Measurements from ENCODE around the gene PPP2R3B.
"Not testable (repeated sequence)": the region's sequence is repeated elsewhere in the genome, so short reads cannot be mapped to it uniquely, and the experiment has no call there.

The PPP2R3B gene

DNA sequence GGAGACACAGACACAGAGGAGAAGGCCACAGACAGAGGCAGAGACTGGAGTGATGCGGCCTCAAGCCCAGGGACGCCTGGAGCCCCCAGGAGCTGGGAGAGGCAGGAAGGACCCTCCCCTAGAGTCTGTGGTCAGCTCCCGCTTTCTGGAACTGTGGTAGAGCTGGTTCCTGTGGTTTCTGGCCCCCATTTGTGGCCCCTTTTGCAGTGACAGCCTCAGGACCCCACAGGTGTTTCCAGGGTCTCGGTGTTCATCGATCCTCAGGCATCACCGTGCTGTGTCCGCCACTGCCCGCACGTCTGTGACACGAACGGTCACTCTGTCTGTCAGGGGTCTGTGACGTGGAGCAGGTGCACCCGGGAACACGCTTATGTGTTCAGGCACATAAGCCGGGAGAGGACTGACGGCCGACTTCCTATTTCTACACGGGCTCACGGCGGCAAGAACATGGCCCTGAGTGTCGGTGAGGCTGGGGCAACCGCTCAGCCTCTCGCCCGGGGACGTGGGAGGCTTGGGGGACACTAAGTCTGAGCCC is 76.0 kb downstream of the PPP2R3B start:
- Histone ChIP-seq H3K27me3 (replicated peaks in 2 of 5; ENCODE audit: control insufficient read depth in 4 of 5, insufficient read depth in 5 of 5, low read length in 4 of 5) (no peaks in the 10 kb centered on the region), H3K4me1 (ENCODE audit: control extremely low read depth in 1 of 4, control insufficient read depth in 4 of 4, insufficient read depth in 4 of 4, low read length in 3 of 4) (no peaks in the 10 kb centered on the region), H3K36me3 (ENCODE audit: control insufficient read depth in 4 of 4, insufficient read depth in 4 of 4, low read length in 3 of 4) (peaks cover 12 to 84% (median 62%) of the 10 kb centered on the region in 4 experiments), H3K27ac (ENCODE audit: insufficient read depth in 1 of 2, low read depth in 1 of 2, low read length in 2 of 2, poor library complexity in 1 of 2, severe bottlenecking in 2 of 2) (no peak overlapping the region), H3K9me3 (ENCODE audit: control extremely low read depth in 1 of 5, control insufficient read depth in 4 of 5, insufficient read depth in 2 of 5, low read depth in 1 of 5, low read length in 4 of 5) (no peaks in the 10 kb centered on the region), H3K4me3 (ENCODE audit: control insufficient read depth in 1 of 7, extremely low read depth in 1 of 7, insufficient read depth in 4 of 7, low read depth in 2 of 7, low read length in 6 of 7) (no peak overlapping the region)
- POLR2A ChIA-PET = no interaction called here
- DNase-seq = no peak
- 91% methylated on average over 20 of the region's 25 CpGs for WGBS (ENCODE audit: insufficient coverage)
- CTCF ChIA-PET = no interaction called here

- ChIA-PET CTCF (no interaction called here), POLR2A (no interaction called here)
These were observed 77.7 kb downstream of the PPP2R3B start for GRCh38 chrX:308821-309520.

GRCh38 chrX:307261-308111 is 79.2 kb downstream of the PPP2R3B start:
- 97% methylated on average over 58 of the region's 58 CpGs for WGBS (ENCODE audit: insufficient coverage)
- no peak overlapping the region for H3K4me3 ChIP-seq (ENCODE audit: control insufficient read depth in 1 of 7, extremely low read depth in 1 of 7, insufficient read depth in 4 of 7, low read depth in 2 of 7, low read length in 6 of 7)
- POLR2A ChIA-PET = no interaction called here
- H3K9me3 ChIP-seq (ENCODE audit: control extremely low read depth in 1 of 5, control insufficient read depth in 4 of 5, insufficient read depth in 2 of 5, low read depth in 1 of 5, low read length in 4 of 5) = peaks cover 0 to 10% (median 0%) of the 10 kb centered on the region in 5 experiments
- CTCF ChIA-PET = no interaction called here
- H3K27me3 ChIP-seq (replicated peaks in 2 of 5; ENCODE audit: control insufficient read depth in 4 of 5, insufficient read depth in 5 of 5, low read length in 4 of 5) = no peaks in the 10 kb centered on the region
- DNase-seq = no peak
- H3K4me1 ChIP-seq (ENCODE audit: control extremely low read depth in 1 of 4, control insufficient read depth in 4 of 4, insufficient read depth in 4 of 4, low read length in 3 of 4) = no peaks in the 10 kb centered on the region
- no peak overlapping the region for H3K27ac ChIP-seq (ENCODE audit: insufficient read depth in 1 of 2, low read depth in 1 of 2, low read length in 2 of 2, poor library complexity in 1 of 2, severe bottlenecking in 2 of 2)
- peaks cover 7 to 76% (median 58%) of the 10 kb centered on the region in 4 experiments for H3K36me3 ChIP-seq (ENCODE audit: control insufficient read depth in 4 of 4, insufficient read depth in 4 of 4, low read length in 3 of 4)

More at GRCh38 chrX:308821-309520, 77.7 kb downstream of the PPP2R3B start:
- peaks cover 9 to 81% (median 61%) of the 10 kb centered on the region in 4 experiments for H3K36me3 ChIP-seq (ENCODE audit: control insufficient read depth in 4 of 4, insufficient read depth in 4 of 4, low read length in 3 of 4)
- no peak for DNase-seq
- peaks cover 0 to 10% (median 0%) of the 10 kb centered on the region in 5 experiments for H3K9me3 ChIP-seq (ENCODE audit: control extremely low read depth in 1 of 5, control insufficient read depth in 4 of 5, insufficient read depth in 2 of 5, low read depth in 1 of 5, low read length in 4 of 5)
- no peak overlapping the region for H3K27ac ChIP-seq (ENCODE audit: insufficient read depth in 1 of 2, low read depth in 1 of 2, low read length in 2 of 2, poor library complexity in 1 of 2, severe bottlenecking in 2 of 2)
- no peak overlapping the region for H3K4me3 ChIP-seq (ENCODE audit: control insufficient read depth in 1 of 7, extremely low read depth in 1 of 7, insufficient read depth in 4 of 7, low read depth in 2 of 7, low read length in 6 of 7)
- H3K27me3 ChIP-seq (replicated peaks in 2 of 5; ENCODE audit: control insufficient read depth in 4 of 5, insufficient read depth in 5 of 5, low read length in 4 of 5) = no peaks in the 10 kb centered on the region
- WGBS (ENCODE audit: insufficient coverage) = 95% methylated on average over 23 of the region's 30 CpGs
- no peaks in the 10 kb centered on the region for H3K4me1 ChIP-seq (ENCODE audit: control extremely low read depth in 1 of 4, control insufficient read depth in 4 of 4, insufficient read depth in 4 of 4, low read length in 3 of 4)

- CTCF ChIA-PET; H3K9me3 ChIP-seq (ENCODE audit: control extremely low read depth in 1 of 5, control insufficient read depth in 4 of 5, insufficient read depth in 2 of 5, low read depth in 1 of 5, low read length in 4 of 5); H3K4me3 ChIP-seq (ENCODE audit: control insufficient read depth in 1 of 7, extremely low read depth in 1 of 7, insufficient read depth in 4 of 7, low read depth in 2 of 7, low read length in 6 of 7); H3K27me3 ChIP-seq (replicated peaks in 2 of 5; ENCODE audit: control insufficient read depth in 4 of 5, insufficient read depth in 5 of 5, low read length in 4 of 5); POLR2A ChIA-PET; H3K27ac ChIP-seq (ENCODE audit: insufficient read depth in 1 of 2, low read depth in 1 of 2, low read length in 2 of 2, poor library complexity in 1 of 2, severe bottlenecking in 2 of 2); H3K4me1 ChIP-seq (ENCODE audit: control extremely low read depth in 1 of 4, control insufficient read depth in 4 of 4, insufficient read depth in 4 of 4, low read length in 3 of 4): not testable (repeated sequence)
- H3K36me3 ChIP-seq (ENCODE audit: control insufficient read depth in 4 of 4, insufficient read depth in 4 of 4, low read length in 3 of 4) = peaks cover 5 to 76% (median 56%) of the 10 kb centered on the region in 4 experiments
- WGBS (ENCODE audit: insufficient coverage) = 100% methylated on average over 3 of the region's 3 CpGs
- DNase-seq = peak in 1 of 3 donors; percentile 56
These were observed 80.0 kb downstream of the PPP2R3B start for GRCh38 chrX:306614-307251.

GRCh38 chrX:305781-306613 is 80.7 kb downstream of the PPP2R3B start:
- H3K4me3 ChIP-seq (ENCODE audit: control insufficient read depth in 1 of 7, extremely low read depth in 1 of 7, insufficient read depth in 4 of 7, low read depth in 2 of 7, low read length in 6 of 7); H3K9me3 ChIP-seq (ENCODE audit: control extremely low read depth in 1 of 5, control insufficient read depth in 4 of 5, insufficient read depth in 2 of 5, low read depth in 1 of 5, low read length in 4 of 5); H3K27me3 ChIP-seq (replicated peaks in 2 of 5; ENCODE audit: control insufficient read depth in 4 of 5, insufficient read depth in 5 of 5, low read length in 4 of 5); POLR2A ChIA-PET; H3K4me1 ChIP-seq (ENCODE audit: control extremely low read depth in 1 of 4, control insufficient read depth in 4 of 4, insufficient read depth in 4 of 4, low read length in 3 of 4); H3K27ac ChIP-seq (ENCODE audit: insufficient read depth in 1 of 2, low read depth in 1 of 2, low read length in 2 of 2, poor library complexity in 1 of 2, severe bottlenecking in 2 of 2); CTCF ChIA-PET: not testable (repeated sequence)
- H3K36me3 ChIP-seq (ENCODE audit: control insufficient read depth in 4 of 4, insufficient read depth in 4 of 4, low read length in 3 of 4) = peaks cover 6 to 75% (median 55%) of the 10 kb centered on the region in 4 experiments
- 97% methylated on average over 10 of the region's 12 CpGs for WGBS (ENCODE audit: insufficient coverage)
- peak in 2 of 3 donors; percentile 39 to 50 for DNase-seq

GRCh38 chrX:302975-303374 is 83.7 kb downstream of the PPP2R3B start:
- Histone ChIP-seq H3K36me3 (ENCODE audit: control insufficient read depth in 4 of 4, insufficient read depth in 4 of 4, low read length in 3 of 4) (peaks cover 7 to 79% (median 52%) of the 10 kb centered on the region in 4 experiments), H3K9me3 (ENCODE audit: control extremely low read depth in 1 of 5, control insufficient read depth in 4 of 5, insufficient read depth in 2 of 5, low read depth in 1 of 5, low read length in 4 of 5) (peaks cover 0 to 10% (median 0%) of the 10 kb centered on the region in 5 experiments), H3K4me3 (ENCODE audit: control insufficient read depth in 1 of 7, extremely low read depth in 1 of 7, insufficient read depth in 4 of 7, low read depth in 2 of 7, low read length in 6 of 7) (no peak overlapping the region), H3K27me3 (replicated peaks in 2 of 5; ENCODE audit: control insufficient read depth in 4 of 5, insufficient read depth in 5 of 5, low read length in 4 of 5) (no peaks in the 10 kb centered on the region), H3K4me1 (ENCODE audit: control extremely low read depth in 1 of 4, control insufficient read depth in 4 of 4, insufficient read depth in 4 of 4, low read length in 3 of 4) (no peaks in the 10 kb centered on the region), H3K27ac (ENCODE audit: insufficient read depth in 1 of 2, low read depth in 1 of 2, low read length in 2 of 2, poor library complexity in 1 of 2, severe bottlenecking in 2 of 2) (no peak overlapping the region)
- over 99% methylated on average over 15 of the region's 19 CpGs for WGBS (ENCODE audit: insufficient coverage)
- ChIA-PET CTCF (no interaction called here), POLR2A (no interaction called here)
- DNase-seq = no peak

All from common myeloid progenitor, CD34-positive (primary cell).